GM12892 (cell line): ENCODE results near the gene CDKN2B-AS1.
A peak's percentile ranks its signal among the peaks of the same experiment; 100 is the strongest.

Experiments
- DNase-seq: peaks from one replicate; pipeline ENCODE4 v3.0.0; 2011; ENCODE audit not compliant: insufficient read length
- FAIRE-seq: peaks from 2 replicates; lab custom pipeline; 2011; peaks lifted over from hg19 to GRCh38; lab: Jason Lieb, UNC
- POLR2A ChIP-seq: IDR thresholded peaks from 2 replicates; pipeline ENCODE4 v1.6.1; 2011; ENCODE audit warnings: low read depth, low read length, control low read depth
- POLR2AphosphoS5 ChIP-seq: IDR thresholded peaks from 2 replicates; pipeline ENCODE4 v1.6.1; 2011; ENCODE audit warnings: low read depth, low read length, control low read depth
- TAF1 ChIP-seq: IDR thresholded peaks from 2 replicates; pipeline ENCODE4 v1.6.1; 2011; ENCODE audit warnings: low read depth, mild to moderate bottlenecking, control low read depth, low read length, borderline replicate concordance

Gene CDKN2B-AS1

DNA sequence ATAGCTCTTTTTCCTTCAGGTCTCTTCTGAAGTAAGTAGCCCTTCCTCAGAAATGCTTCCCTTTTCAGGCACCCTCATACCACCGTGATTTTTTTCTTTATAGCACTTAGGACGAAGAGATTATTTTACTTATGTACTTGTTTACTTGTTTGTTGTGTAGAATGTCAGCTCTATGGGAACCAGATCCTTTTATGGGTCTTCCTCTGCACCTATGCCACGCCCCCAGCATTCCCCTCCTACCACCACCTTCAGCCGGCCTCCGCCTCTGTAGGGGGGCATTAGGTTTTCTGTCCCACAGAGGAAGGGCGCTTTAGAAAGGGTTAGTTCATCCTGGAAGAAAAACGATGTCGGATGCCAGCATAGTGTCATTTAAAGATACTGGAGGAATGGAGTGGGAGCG lies 1.8 kb downstream of the CDKN2B-AS1 start:
- TF ChIP-seq POLR2AphosphoS5 (no peak), POLR2A (no peak)
- no peak for FAIRE-seq
- no peak for DNase-seq

DNA sequence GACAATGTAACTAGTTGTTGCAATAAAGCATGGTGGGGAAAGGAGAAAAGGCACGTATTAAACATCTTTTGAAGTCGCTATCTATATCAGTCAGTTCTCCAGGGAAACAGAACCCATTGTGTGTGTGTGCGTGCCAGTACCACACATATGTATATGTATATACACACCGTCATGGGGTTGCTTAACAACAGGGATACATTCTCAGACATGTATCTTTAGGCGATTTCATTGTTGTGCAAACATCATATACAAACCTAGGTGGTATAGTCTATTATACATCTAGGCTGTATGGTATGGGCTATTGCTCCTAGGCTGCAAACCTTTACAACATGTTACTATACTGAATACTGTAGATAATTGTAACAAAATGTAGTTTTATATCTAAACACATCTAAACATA lies 2.3 kb downstream of the CDKN2B-AS1 start:
- TF ChIP-seq POLR2AphosphoS5 (no peak), TAF1 (no peak), POLR2A (no peak)
- FAIRE-seq: no peak
- DNase-seq: no peak

DNA sequence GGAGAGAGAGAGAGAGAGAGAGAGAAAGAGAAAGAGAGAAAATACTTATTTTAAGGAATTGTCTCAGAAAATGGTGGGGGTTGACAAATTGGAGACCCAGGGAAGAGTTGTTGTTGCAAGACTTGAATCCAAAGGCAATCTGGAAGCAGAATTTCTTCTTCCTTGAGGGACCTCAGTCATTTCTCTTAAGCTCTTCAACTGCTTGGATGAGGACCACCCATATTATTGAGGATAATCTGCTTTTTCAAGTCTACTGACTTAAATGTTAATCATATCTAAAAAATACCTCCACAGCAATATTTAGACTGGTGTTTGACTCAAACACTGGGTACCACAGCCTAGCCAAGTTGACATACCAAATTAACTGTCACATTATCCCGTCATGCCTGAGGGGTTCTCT lies 2.9 kb downstream of the CDKN2B-AS1 start:
- TF ChIP-seq POLR2AphosphoS5 (no peak), POLR2A (no peak), TAF1 (no peak)
- DNase-seq (no peak), FAIRE-seq (no peak)

GRCh38 chr9:21998026-21998425 lies 3.4 kb downstream of the CDKN2B-AS1 start:
- no peak for TF ChIP-seq POLR2A
- TF ChIP-seq TAF1: no peak
- no peak for TF ChIP-seq POLR2AphosphoS5
- DNase-seq: no peak
- no peak for FAIRE-seq

- TF ChIP-seq TAF1: no peak
- TF ChIP-seq POLR2AphosphoS5: no peak
- TF ChIP-seq POLR2A: no peak
- DNase-seq (no peak), FAIRE-seq (no peak)
These were observed 7.4 kb downstream of the CDKN2B-AS1 start for GRCh38 chr9:22002038-22002437.

DNA sequence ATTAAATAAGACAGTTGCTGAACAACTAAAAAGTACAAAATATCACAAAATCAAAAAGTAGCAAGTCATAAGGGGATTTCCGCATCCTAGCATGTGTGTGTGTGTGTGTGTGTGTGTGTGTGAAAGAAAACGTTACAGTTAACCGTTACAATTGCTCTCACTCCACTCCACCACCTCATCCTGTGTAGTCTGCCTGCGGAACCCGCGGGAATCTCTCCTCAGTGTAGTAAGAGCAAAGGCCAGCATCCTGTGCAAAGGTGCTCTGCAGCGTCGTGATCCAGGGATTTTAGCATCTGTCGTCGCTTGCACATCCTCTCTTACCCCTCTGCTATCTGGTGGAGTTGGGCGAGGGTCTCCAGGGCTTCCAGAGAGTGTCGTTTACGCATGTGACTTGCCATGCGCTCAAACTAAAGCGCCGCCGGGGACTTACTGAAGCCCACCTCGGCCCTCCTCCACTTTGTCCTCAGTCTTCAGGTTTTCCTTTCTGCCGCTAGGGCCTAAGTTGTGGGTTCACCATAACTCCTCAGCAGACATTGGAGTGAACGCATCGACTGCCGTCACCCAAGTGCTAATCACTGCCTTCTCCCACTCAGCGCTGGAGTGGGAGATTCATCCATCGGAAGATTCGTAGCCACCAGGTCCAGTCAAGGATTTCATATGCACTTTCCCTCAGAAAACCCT lies 10.6 kb downstream of the CDKN2B-AS1 start:
- TF ChIP-seq POLR2A: no peak
- no peak for TF ChIP-seq POLR2AphosphoS5
- FAIRE-seq: peak; percentile 64
- no peak for DNase-seq

GRCh38 chr9:22005702-22006606 lies 11.4 kb downstream of the CDKN2B-AS1 start:
- no peak for FAIRE-seq
- DNase-seq: no peak
- TF ChIP-seq TAF1 (no peak), POLR2AphosphoS5 (no peak), POLR2A (no peak)

- FAIRE-seq (no peak), DNase-seq (no peak)
- no peak for TF ChIP-seq TAF1
- TF ChIP-seq POLR2A: no peak
- no peak for TF ChIP-seq POLR2AphosphoS5
These were observed 13.8 kb downstream of the CDKN2B-AS1 start for GRCh38 chr9:22008384-22008716.

DNA sequence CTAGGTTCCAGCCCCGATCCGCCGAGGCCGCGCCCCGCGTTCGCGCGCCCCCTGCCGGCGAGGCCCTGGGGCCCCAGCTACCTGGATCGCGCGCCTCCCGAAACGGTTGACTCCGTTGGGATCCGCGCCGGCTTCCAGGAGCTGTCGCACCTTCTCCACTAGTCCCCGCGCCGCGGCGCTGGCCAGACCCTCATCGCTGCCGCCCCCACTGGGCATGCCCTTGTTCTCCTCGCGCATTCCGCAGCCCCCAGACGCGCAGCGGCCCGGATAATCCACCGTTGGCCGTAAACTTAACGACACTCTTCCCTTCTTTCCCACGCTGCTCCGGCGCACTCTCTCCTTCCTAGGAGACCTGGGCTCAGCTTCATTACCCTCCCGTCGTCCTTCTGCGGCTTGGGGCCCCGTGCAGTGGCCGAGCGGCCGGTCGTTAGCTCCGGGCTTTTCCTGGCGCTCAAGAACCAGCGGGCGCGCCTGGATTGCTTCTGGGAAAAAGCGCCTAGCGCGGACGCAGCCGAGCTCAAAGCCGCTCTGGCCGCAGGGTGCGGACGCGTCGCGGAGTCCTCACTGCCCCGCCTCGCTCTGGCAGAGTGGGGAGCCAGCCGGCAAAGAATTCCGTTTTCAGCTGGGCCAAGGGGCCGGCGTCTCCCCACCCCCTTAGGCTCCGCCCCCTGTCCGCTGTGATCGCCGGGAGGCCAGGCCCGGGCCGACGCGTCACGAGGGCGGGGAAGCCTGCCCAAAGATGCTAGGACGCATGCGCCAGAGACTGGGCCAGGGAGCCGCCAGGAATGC lies 14.3 kb downstream of the CDKN2B-AS1 start, which contains the start of gene CDKN2B:
CDKN2B (minus strand) TSS at position 589 of the 789 bp plus-strand sequence; CDS start at position 237, 352 bp downstream.
- TF ChIP-seq POLR2A (no peak), POLR2AphosphoS5 (no peak), TAF1 (no peak)
- peak; percentile 82 for DNase-seq
- peak; percentile 97 for FAIRE-seq

GRCh38 chr9:22009506-22009867 lies 14.9 kb downstream of the CDKN2B-AS1 start:
- no peak for TF ChIP-seq POLR2AphosphoS5
- no peak; the same call in 1 of the 2 replicates for TF ChIP-seq POLR2A
- TF ChIP-seq TAF1: no peak
- DNase-seq (no peak), FAIRE-seq (no peak)

GRCh38 chr9:22010866-22011625 lies 16.5 kb downstream of the CDKN2B-AS1 start:
- TF ChIP-seq POLR2A (no peak), TAF1 (no peak), POLR2AphosphoS5 (no peak)
- FAIRE-seq (no peak), DNase-seq (no peak)
